COLO668 (cell line): ENCODE results near the gene RC3H2.

ENCODE experiments used
- DNase-seq: peaks from one replicate; lab custom pipeline; 2025; ENCODE audit not compliant: unreplicated experiment; lab: John Stamatoyannopoulos, UW

Gene RC3H2

GRCh38 chr9:122904823-122905710 lies at the start of gene RC3H2:
RC3H2 (minus strand) TSS chr9:122905359; CDS start chr9:122897509, 7,850 bp downstream.
- DNase-seq = peak; percentile 98

GRCh38 chr9:122954253-122954691 lies 49.1 kb upstream of the RC3H2 start:
- DNase-seq = no peak

- no peak for DNase-seq
These were observed 45.9 kb upstream of the RC3H2 start for GRCh38 chr9:122951056-122951455.

GRCh38 chr9:122950263-122950662 lies 45.1 kb upstream of the RC3H2 start:
- no peak for DNase-seq

- no peak for DNase-seq
These were observed 44.5 kb upstream of the RC3H2 start for GRCh38 chr9:122949696-122950095.

GRCh38 chr9:122948313-122948712 lies 43.2 kb upstream of the RC3H2 start:
- no peak for DNase-seq

GRCh38 chr9:122946461-122947005 lies 41.4 kb upstream of the RC3H2 start:
- no peak for DNase-seq

- DNase-seq = no peak
These were observed 40.1 kb upstream of the RC3H2 start for GRCh38 chr9:122944960-122945888.

- no peak for DNase-seq
These were observed 36.5 kb upstream of the RC3H2 start for GRCh38 chr9:122941582-122942234.

- peak; percentile 99 for DNase-seq
These were observed 35.8 kb upstream of the RC3H2 start, which contains the start of gene RABGAP1 for GRCh38 chr9:122940749-122941581. RABGAP1 (plus strand) TSS chr9:122941020; CDS start chr9:122957060, 16,040 bp downstream.

- DNase-seq = no peak
These were observed 35.2 kb upstream of the RC3H2 start for GRCh38 chr9:122940454-122940748.

GRCh38 chr9:122939601-122940000 lies 34.4 kb upstream of the RC3H2 start:
- DNase-seq = no peak

- DNase-seq = no peak
These were observed 31.7 kb upstream of the RC3H2 start for GRCh38 chr9:122936883-122937282.

- DNase-seq = peak; percentile 50
These were observed 31.3 kb upstream of the RC3H2 start for GRCh38 chr9:122936464-122936863.

GRCh38 chr9:122931226-122932121 lies 26.3 kb upstream of the RC3H2 start, which contains the start of gene ZBTB26:
ZBTB26 (minus strand) TSS chr9:122931512; CDS start chr9:122919934, 11,578 bp downstream.
- DNase-seq = peak; percentile 93

- DNase-seq = no peak
These were observed 25.5 kb upstream of the RC3H2 start for GRCh38 chr9:122930541-122931225.

- DNase-seq = no peak
These were observed 24.7 kb upstream of the RC3H2 start for GRCh38 chr9:122929796-122930354.

- no peak for DNase-seq
These were observed 18.8 kb upstream of the RC3H2 start for GRCh38 chr9:122923947-122924346.
